ENCODE results near the gene CRHR2. TPM values are rescaled to one million over a fixed set of nuclear protein-coding genes. Genes with fewer than 3 reads are reported as not detected.

The CRHR2 gene
- total and polyA plus RNA-seq, 2 of the 13 experiments (the other 11 are each of a cell fraction or from before 2014, with no cell fraction given) = not detected

DNA sequence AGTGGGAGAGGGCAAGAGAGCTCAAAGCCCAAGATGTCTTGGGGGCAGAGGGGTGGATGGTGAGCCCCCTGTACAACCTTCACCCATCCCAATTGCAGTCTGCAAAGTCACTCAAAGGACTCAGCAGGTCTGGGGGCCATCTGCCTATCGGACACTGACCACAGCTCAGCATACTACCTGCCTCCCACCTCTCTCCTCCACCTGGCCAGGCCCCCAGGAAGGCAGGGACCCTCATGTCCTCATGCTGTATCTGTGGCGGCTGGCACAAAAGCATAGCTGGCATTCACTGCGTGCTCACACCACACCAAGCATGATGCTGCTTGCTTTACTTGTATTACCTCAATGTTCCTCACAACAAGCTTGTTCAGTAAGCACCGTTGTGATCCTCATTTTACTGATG is 16.2 kb upstream of the CRHR2 start:
- Histone ChIP-seq H3K36me3 (replicated peaks in 1 of 2; ENCODE audit: control insufficient read depth in 1 of 2, insufficient read depth in 2 of 2, low read length in 2 of 2) (no peaks in the 10 kb centered on the region), H3K27ac (ENCODE audit: extremely low read length, insufficient read depth, low read length) (no peak overlapping the region), H3K27me3 (ENCODE audit: control insufficient read depth in 1 of 2, insufficient read depth in 2 of 2, low read length in 2 of 2) (peaks cover 2 to 9% of the 10 kb centered on the region in 2 experiments; a peak in 3 of 5 replicates), H3K4me2 (ENCODE audit: low read depth, low read length) (no peak overlapping the region), H3K4me3 (replicated peaks in 1 of 3; ENCODE audit: insufficient read depth in 1 of 3, low read depth in 2 of 3, low read length in 3 of 3) (no peak overlapping the region), H3K9me3 (ENCODE audit: low read length) (no peaks in the 10 kb centered on the region), H3K9ac (ENCODE audit: insufficient read depth, low read depth, low read length) (no peak overlapping the region), H3K4me1 (ENCODE audit: insufficient read depth, low read length) (peaks cover 13% of the 10 kb centered on the region), H3K79me2 (ENCODE audit: insufficient read depth, low read length) (no peaks in the 10 kb centered on the region), H4K20me1 (ENCODE audit: insufficient read depth, low read length) (no peaks in the 10 kb centered on the region), H2AFZ (ENCODE audit: low read length) (no peak overlapping the region)
- POLR2A ChIA-PET = no interaction called here
- intact Hi-C loops (cut with micrococcal nuclease; ENCODE audit: unreplicated experiment) = no loop called here
- no TSS peak for BruUV-seq (replicated peaks)
- FAIRE-seq = no peak
- WGBS (ENCODE audit: low lambda C conversion rate) = 61% methylated on average over 3 of the region's 4 CpGs
- in situ Hi-C loops (cut with HindIII; ENCODE audit: extremely low pct_ligation_motif_present, low pct_unique_long_range_greater_than_20kb) = no loop called here
- CTCF ChIA-PET (ENCODE audit: low intra/inter-chr PET ratio, low total read pairs) = no interaction called here
- DNase-seq (ENCODE audit: low spot score) = no peak
- TF ChIP-seq ZNF343 (CRISPR knock-in tag; IDR thresholded peaks at IDR 0.05) (no peak), ZNF746 (CRISPR knock-in tag; IDR thresholded peaks at IDR 0.05) (no peak), ZSCAN9 (CRISPR knock-in tag; IDR thresholded peaks at IDR 0.05; ENCODE audit: borderline replicate concordance) (no peak), ZNF230 (CRISPR knock-in tag; IDR thresholded peaks at IDR 0.05) (no peak), FIP1L1 (IDR thresholded peaks at IDR 0.05; ENCODE audit: borderline replicate concordance, insufficient read depth, low read depth, low read length) (no peak), ZBTB7B (CRISPR knock-in tag; IDR thresholded peaks at IDR 0.05) (no peak), ZNF367 (CRISPR knock-in tag; IDR thresholded peaks at IDR 0.05; ENCODE audit: borderline replicate concordance) (no peak)
- TF ChIP-seq, protein P1, sequence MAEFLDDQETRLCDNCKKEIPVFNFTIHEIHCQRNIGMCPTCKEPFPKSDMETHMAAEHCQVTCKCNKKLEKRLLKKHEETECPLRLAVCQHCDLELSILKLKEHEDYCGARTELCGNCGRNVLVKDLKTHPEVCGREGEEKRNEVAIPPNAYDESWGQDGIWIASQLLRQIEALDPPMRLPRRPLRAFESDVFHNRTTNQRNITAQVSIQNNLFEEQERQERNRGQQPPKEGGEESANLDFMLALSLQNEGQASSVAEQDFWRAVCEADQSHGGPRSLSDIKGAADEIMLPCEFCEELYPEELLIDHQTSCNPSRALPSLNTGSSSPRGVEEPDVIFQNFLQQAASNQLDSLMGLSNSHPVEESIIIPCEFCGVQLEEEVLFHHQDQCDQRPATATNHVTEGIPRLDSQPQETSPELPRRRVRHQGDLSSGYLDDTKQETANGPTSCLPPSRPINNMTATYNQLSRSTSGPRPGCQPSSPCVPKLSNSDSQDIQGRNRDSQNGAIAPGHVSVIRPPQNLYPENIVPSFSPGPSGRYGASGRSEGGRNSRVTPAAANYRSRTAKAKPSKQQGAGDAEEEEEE (CRISPR knock-in tag; IDR thresholded peaks at IDR 0.05; ENCODE audit: borderline replicate concordance) = no peak
- no peak for ATAC-seq
